Epithelial cell of prostate (primary cell): ENCODE data around the gene FAM76B.

ENCODE experiments used
- DNase-seq: peaks from one replicate; pipeline ENCODE4 v3.0.0-alpha.2; 2011; ENCODE audit warnings: low read depth, low spot score
- H3K27ac ChIP-seq: fragments of 450-650 bp; 2 replicates; pipeline ENCODE4 v1.5.1; 2017; ENCODE audit warnings: mild to moderate bottlenecking

FAM76B gene

GRCh38 chr11:95793116-95793515 is 3.5 kb upstream of the FAM76B start:
- no peak for DNase-seq

GRCh38 chr11:95792700-95793099 is 3.1 kb upstream of the FAM76B start:
- no peak for DNase-seq
- no peak overlapping the region for H3K27ac ChIP-seq

More at GRCh38 chr11:95793116-95793515, 3.5 kb upstream of the FAM76B start:
- no peak overlapping the region for H3K27ac ChIP-seq

- H3K27ac ChIP-seq: no peak overlapping the region
- no peak for DNase-seq
Observed at GRCh38 chr11:95792200-95792599, 2.6 kb upstream of the FAM76B start.

- DNase-seq: no peak
- peak overlapping the region; percentile 92 for H3K27ac ChIP-seq
Observed at GRCh38 chr11:95791709-95792033, 2.1 kb upstream of the FAM76B start.

- DNase-seq: no peak
- peak overlapping the region; percentile 92 for H3K27ac ChIP-seq
Observed at GRCh38 chr11:95790933-95791708, 1.5 kb upstream of the FAM76B start.

- peak; percentile 92 for DNase-seq
- peak within 1 kb of the TSS; percentile 92 for H3K27ac ChIP-seq
Observed at GRCh38 chr11:95790123-95790932, 746 bp upstream of the FAM76B start, which contains the start of gene CEP57. Gene CEP57, plus strand, starts transcription at chr11:95790498. Its CDS starts 201 bp downstream, at chr11:95790699.

- DNase-seq: no peak
- H3K27ac ChIP-seq: peak overlapping the region; percentile 92
Observed at GRCh38 chr11:95788921-95789505, 569 bp downstream of the FAM76B start.

GRCh38 chr11:95780544-95780943 is 9.0 kb downstream of the FAM76B start:
- no peak overlapping the region for H3K27ac ChIP-seq
- no peak for DNase-seq

- no peak overlapping the region for H3K27ac ChIP-seq
- no peak for DNase-seq
Observed at GRCh38 chr11:95778699-95779098, 10.9 kb downstream of the FAM76B start.

- H3K27ac ChIP-seq: no peak overlapping the region
- no peak for DNase-seq
Observed at GRCh38 chr11:95776859-95777258, 12.7 kb downstream of the FAM76B start.

- no peak overlapping the region for H3K27ac ChIP-seq
- DNase-seq: no peak
Observed at GRCh38 chr11:95768521-95768920, 21.1 kb downstream of the FAM76B start.

- peak overlapping the region; percentile 23 for H3K27ac ChIP-seq
- DNase-seq: no peak
Observed at GRCh38 chr11:95767498-95767897, 22.1 kb downstream of the FAM76B start.

- no peak overlapping the region for H3K27ac ChIP-seq
- no peak for DNase-seq
Observed at GRCh38 chr11:95766701-95767100, 22.9 kb downstream of the FAM76B start.

GRCh38 chr11:95764267-95764898 is 25.2 kb downstream of the FAM76B start:
- H3K27ac ChIP-seq: no peak overlapping the region
- DNase-seq: no peak

GRCh38 chr11:95762534-95762933 is 27.0 kb downstream of the FAM76B start:
- DNase-seq: no peak
- H3K27ac ChIP-seq: no peak overlapping the region

- DNase-seq: no peak
- no peak overlapping the region for H3K27ac ChIP-seq
Observed at GRCh38 chr11:95760941-95761340, 28.6 kb downstream of the FAM76B start.

GRCh38 chr11:95751515-95751914 is 38.1 kb downstream of the FAM76B start:
- no peak for DNase-seq
- H3K27ac ChIP-seq: no peak overlapping the region

GRCh38 chr11:95750101-95750500 is 39.5 kb downstream of the FAM76B start:
- no peak overlapping the region for H3K27ac ChIP-seq
- no peak for DNase-seq

GRCh38 chr11:95739108-95739938 is 50.3 kb downstream of the FAM76B start:
- no peak for DNase-seq

GRCh38 chr11:95736809-95737208 is 52.8 kb downstream of the FAM76B start:
- no peak for DNase-seq
- no peak overlapping the region for H3K27ac ChIP-seq

More at GRCh38 chr11:95739108-95739938, 50.3 kb downstream of the FAM76B start:
- no peak overlapping the region for H3K27ac ChIP-seq
